H1 (cell line): ENCODE results near the gene SYMPK. TPM values are rescaled to one million over a fixed set of nuclear protein-coding genes. Genes with fewer than 3 reads are reported as not detected.

Experiments
- CEBPB ChIP-seq: IDR thresholded peaks from 2 replicates; pipeline ENCODE4 v1.6.1; 2012; ENCODE audit warnings: low read depth, low read length
- CHD1 ChIP-seq: IDR thresholded peaks from 2 replicates; pipeline ENCODE4 v1.6.1; 2012; ENCODE audit warnings: low read depth, low read length, improper control_type of control experiment
- CHD7 ChIP-seq: fragments of 300-600 bp; sonication (generic); IDR thresholded peaks from 2 replicates; pipeline ENCODE4 v1.7.1; 2012; ENCODE audit warnings: low read length, moderate library complexity, mild to moderate bottlenecking, inconsistent platforms; ENCODE audit not compliant: insufficient replicate concordance
- CREB1 ChIP-seq: IDR thresholded peaks from 2 replicates; pipeline ENCODE4 v1.6.1; 2012; ENCODE audit warnings: inconsistent platforms
- NRF1 ChIP-seq: IDR thresholded peaks from 2 replicates; pipeline ENCODE4 v1.6.1; 2011; ENCODE audit warnings: mild to moderate bottlenecking, low read depth, low read length, improper control_type of control experiment
- RBBP5 ChIP-seq: IDR thresholded peaks from 2 replicates; pipeline ENCODE4 v1.7.1; 2012; ENCODE audit warnings: low read depth, mild to moderate bottlenecking, inconsistent platforms, low read length, moderate library complexity, borderline replicate concordance
- SAP30 ChIP-seq: fragments of 300-600 bp; sonication (generic); IDR thresholded peaks from 2 replicates; pipeline ENCODE4 v1.7.1; 2012; ENCODE audit warnings: low read length, moderate library complexity, mild to moderate bottlenecking, inconsistent platforms; ENCODE audit not compliant: insufficient read depth, insufficient replicate concordance
- SIN3A ChIP-seq, 2 experiments: IDR thresholded peaks in 1 of 2; conservative IDR thresholded peaks in 1 of 2; 2 replicates each; pipeline ENCODE4 v1.6.1; 2011 to 2012; ENCODE audit warnings: low read length in 2 of 2, improper control_type of control experiment in 1 of 2, low read depth in 1 of 2, mild to moderate bottlenecking in 1 of 2
- SIX5 ChIP-seq: IDR thresholded peaks from 2 replicates; pipeline ENCODE4 v1.6.1; 2011; ENCODE audit warnings: mild to moderate bottlenecking, low read depth, low read length
- SRF ChIP-seq: IDR thresholded peaks from 2 replicates; pipeline ENCODE4 v1.6.1; 2011; ENCODE audit warnings: mild to moderate bottlenecking, low read depth, low read length, moderate library complexity
- ZNF274 ChIP-seq: IDR thresholded peaks from 2 replicates; pipeline ENCODE4 v1.7.0; 2012; ENCODE audit warnings: low read length, borderline replicate concordance; ENCODE audit errors: extremely low read depth
- polyA plus RNA-seq, 7 experiments: library from polyadenylated mRNA; depleted of rRNA in 3 of 7; stranded (reverse) in 5 of 7; unstranded in 2 of 7; fragments of >200 nt in 5 of 7; fragments of 200-250 nt in 2 of 7; gene quantifications; 1 replicate in 5 of 7; 2 replicates in 1 of 7; 4 replicates in 1 of 7; pipeline versions ENCODE4 v1.2.1 to v1.2.3, GENCODE V29; 2011 to 2013; ENCODE audit warnings: missing spikeins in 2 of 7, mixed read lengths in 2 of 7
- total RNA-seq: library from RNA; stranded (reverse); fragmentation: NEBNext Ultra II Directional; extraction: Animal tissue kit (Norgen Biotek cat#: 25700); gene quantifications from 2 replicates; pipeline ENCODE4 v1.2.1, GENCODE V29; 2021

SYMPK gene
- total and polyA plus RNA-seq, 2 of the 8 experiments (the other 6 are each of a cell fraction or from before 2014, with no cell fraction given), result 93.6 to 99.5 TPM

GRCh38 chr19:45881909-45882528, 19.1 kb upstream of the SYMPK start (continued):
- TF ChIP-seq CHD1, result no peak
- no peak for TF ChIP-seq CREB1
- TF ChIP-seq SIX5, result no peak
- TF ChIP-seq CHD7, result no peak
- no peak; a peak in 1 of 4 replicates for TF ChIP-seq SIN3A (conservative IDR thresholded peaks at IDR 0.05 in 1 of 2, IDR thresholded peaks at IDR 0.05 in 1 of 2; ENCODE audit: low read depth in 1 of 2, low read length in 2 of 2)
- TF ChIP-seq ZNF274, result no peak
- TF ChIP-seq SRF, result no peak
- peak; percentile 11 for TF ChIP-seq SAP30
- TF ChIP-seq CEBPB, result no peak
- TF ChIP-seq RBBP5, result no peak
- TF ChIP-seq NRF1, result no peak
